GM23338 (cell line): ENCODE results near the gene PLCL1.
"Not testable (repeated sequence)": the region's sequence is repeated elsewhere in the genome, so short reads cannot be mapped to it uniquely, and the experiment has no call there.

Source experiments
- CTCF ChIP-seq, 2 experiments: fragments of 200-600 bp in 1 of 2; sonication (generic) in 1 of 2; conservative IDR thresholded peaks; 2 replicates each; pipeline versions ENCODE4 v1.5.1 to v1.6.1; 2016 to 2017; ENCODE audit warnings: antibody characterized with exemption in 2 of 2, low read depth in 2 of 2, mild to moderate bottlenecking in 2 of 2, moderate library complexity in 1 of 2
- EZH2 ChIP-seq: fragments of 200-600 bp; sonication (generic); IDR thresholded peaks from one replicate; pipeline ENCODE4 v1.8.0; 2017; ENCODE audit warnings: antibody characterized with exemption, mild to moderate bottlenecking, low read depth; ENCODE audit not compliant: unreplicated experiment
- POLR2AphosphoS5 ChIP-seq: IDR thresholded peaks from 2 replicates; pipeline ENCODE4 v1.6.1; 2016; ENCODE audit warnings: antibody characterized with exemption, low read depth
- REST ChIP-seq: IDR thresholded peaks from one replicate; pipeline ENCODE4 v1.6.1; 2018; ENCODE audit warnings: antibody characterized with exemption; ENCODE audit not compliant: unreplicated experiment

- not testable (repeated sequence) for TF ChIP-seq EZH2; REST; POLR2AphosphoS5; CTCF (conservative IDR thresholded peaks at IDR 0.05; ENCODE audit: low read depth in 2 of 2)
Observed at GRCh38 chr2:197834771-197835170, 30.4 kb downstream of the PLCL1 start.
